ENCODE measurements around the gene MRPS15. TPM values are rescaled to one million over a fixed set of nuclear protein-coding genes. Genes with fewer than 3 reads are reported as not detected.

MRPS15 gene
- total and polyA plus RNA-seq, 7 experiments from 2014 or later, result 30.2 to 86.5 (median 38.9) TPM

Other genes starting within 250 kb of the MRPS15 start
- gene THRAP3, start 239.9 kb downstream of the MRPS15 start, total RNA-seq, result 100 to 1,000 TPM in 3 of 5 experiments, 10 to 100 TPM in 2; 62.1 to 138 (median 122) TPM
- gene THRAP3, start 239.9 kb downstream of the MRPS15 start, polyA plus RNA-seq, result 100 to 1,000 TPM in 1 of 2 donors, 10 to 100 TPM in 1; 99.7 to 112 TPM
- 10 to 100 TPM in 1 of 5 experiments, 1 to 10 TPM in 4; 2.7 to 21.7 (median 3.1) TPM for gene SH3D21, start 158.0 kb downstream of the MRPS15 start, total RNA-seq
- under 1 TPM; 0.17 to 0.37 TPM for gene SH3D21, start 158.0 kb downstream of the MRPS15 start, polyA plus RNA-seq
- gene EVA1B, start 140.7 kb downstream of the MRPS15 start, total RNA-seq, result 10 to 100 TPM in 1 of 5 experiments, 1 to 10 TPM in 4; 1.5 to 12.5 (median 2.2) TPM
- under 1 TPM; 0.43 to 0.66 TPM for gene EVA1B, start 140.7 kb downstream of the MRPS15 start, polyA plus RNA-seq
- gene STK40, start 78.5 kb downstream of the MRPS15 start, total RNA-seq, result 10 to 100 TPM; 27.6 to 56.8 (median 48.2) TPM
- 10 to 100 TPM; 28.0 to 43.1 TPM for gene STK40, start 78.5 kb downstream of the MRPS15 start, polyA plus RNA-seq
- gene LSM10, start 66.5 kb downstream of the MRPS15 start, total RNA-seq, result 10 to 100 TPM; 21.9 to 49.7 (median 35.7) TPM
- 100 to 1,000 TPM; 106 to 144 TPM for gene LSM10, start 66.5 kb downstream of the MRPS15 start, polyA plus RNA-seq
- 1 to 10 TPM in 2 of 5 experiments, under 1 TPM in 3; 0.65 to 2.0 (median 0.93) TPM for gene OSCP1, start 13.9 kb downstream of the MRPS15 start, total RNA-seq
- 1 to 10 TPM; 1.3 to 1.4 TPM for gene OSCP1, start 13.9 kb downstream of the MRPS15 start, polyA plus RNA-seq
- gene CSF3R, start 18.5 kb upstream of the MRPS15 start, total RNA-seq, result 100 to 1,000 TPM in 1 of 5 experiments, 10 to 100 TPM in 1, 1 to 10 TPM in 2, under 1 TPM in 1; 0.80 to 182 (median 1.3) TPM
- under 1 TPM; 0.14 to 0.21 TPM for gene CSF3R, start 18.5 kb upstream of the MRPS15 start, polyA plus RNA-seq

Measured in naive thymus-derived CD4-positive, alpha-beta T cell (primary cell).